Measurements from ENCODE around the gene TMEM63B.

GRCh38 chr6:44190715-44191114 is 63.4 kb downstream of the TMEM63B start:
- TF ChIP-seq CTCF (IDR thresholded peaks at IDR 0.05), result no peak
- TF ChIP-seq EZH2 (IDR thresholded peaks at IDR 0.05; ENCODE audit: borderline replicate concordance, insufficient read depth, low read depth, low read length, poor library complexity, severe bottlenecking), result no peak
